GM19395 (cell line): ENCODE data around the gene IQGAP1.
"Not testable (repeated sequence)": the region's sequence is repeated elsewhere in the genome, so short reads cannot be mapped to it uniquely, and the experiment has no call there.

ENCODE experiments used
- ATAC-seq: cut with Tn5 transposase; IDR thresholded peaks from one replicate; pipeline ENCODE4 v1.9.1; 2021; ENCODE audit warnings: mild to moderate bottlenecking, moderate library complexity; ENCODE audit not compliant: unreplicated experiment

IQGAP1 gene

DNA sequence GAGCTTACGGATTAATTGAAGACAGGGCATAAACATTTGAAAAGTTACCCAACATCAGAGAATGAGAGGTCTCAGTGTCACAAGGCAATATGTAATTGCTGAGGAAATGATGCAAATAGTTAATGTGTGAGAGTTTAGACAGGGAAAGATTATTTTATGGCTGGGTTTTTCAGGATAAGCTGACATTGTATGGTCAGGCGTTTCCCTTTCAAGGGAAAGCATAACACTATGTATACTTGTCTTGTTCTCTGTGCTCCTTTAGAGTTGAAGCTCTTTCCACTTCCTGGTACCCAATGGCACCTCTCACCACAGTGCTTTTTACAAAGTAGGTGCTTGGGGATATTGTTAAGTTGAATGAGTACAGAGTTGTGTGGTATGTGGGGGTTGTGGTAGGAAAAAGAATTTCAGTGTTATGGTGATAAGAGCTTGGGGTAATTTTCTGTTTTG, 19.9 kb downstream of the IQGAP1 start:
- no peak for ATAC-seq

DNA sequence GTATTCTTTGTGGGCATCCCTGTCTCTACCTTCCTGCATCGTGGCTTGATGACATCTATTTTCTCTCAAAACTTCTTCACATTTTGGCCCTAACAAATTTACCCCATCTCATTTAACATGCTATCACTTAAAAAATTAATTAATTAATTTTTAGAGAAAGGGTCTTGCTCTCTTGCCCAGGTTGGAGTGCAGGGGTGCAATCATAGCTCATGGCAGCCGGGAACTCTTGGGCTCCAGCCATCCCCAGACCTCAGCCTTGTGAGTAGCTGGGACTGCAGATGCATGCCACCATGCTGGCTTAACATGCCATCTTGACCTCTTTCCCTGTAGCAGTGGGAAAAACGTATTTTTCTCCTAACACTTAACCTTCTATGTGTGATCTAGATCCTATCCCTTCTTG, 20.6 kb downstream of the IQGAP1 start:
- ATAC-seq: no peak

DNA sequence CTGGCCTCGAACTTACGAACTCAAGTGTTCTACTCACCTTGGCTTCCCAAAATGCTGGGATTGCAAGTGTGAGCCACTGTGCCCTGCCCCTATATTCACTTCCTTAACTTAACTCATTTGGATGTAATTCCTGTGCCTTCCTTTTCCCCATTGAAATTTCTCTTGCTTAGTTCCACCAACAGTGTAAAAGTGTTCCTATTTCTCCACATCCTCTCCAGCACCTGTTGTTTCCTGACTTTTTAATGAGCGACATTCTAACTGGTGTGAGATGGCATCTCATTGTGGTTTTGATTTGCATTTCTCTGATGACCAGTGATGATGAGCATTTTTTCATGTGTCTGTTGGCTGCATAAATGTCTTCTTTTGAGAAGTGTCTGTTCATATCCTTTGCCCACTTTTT, 21.5 kb downstream of the IQGAP1 start:
- ATAC-seq: not testable (repeated sequence)

DNA sequence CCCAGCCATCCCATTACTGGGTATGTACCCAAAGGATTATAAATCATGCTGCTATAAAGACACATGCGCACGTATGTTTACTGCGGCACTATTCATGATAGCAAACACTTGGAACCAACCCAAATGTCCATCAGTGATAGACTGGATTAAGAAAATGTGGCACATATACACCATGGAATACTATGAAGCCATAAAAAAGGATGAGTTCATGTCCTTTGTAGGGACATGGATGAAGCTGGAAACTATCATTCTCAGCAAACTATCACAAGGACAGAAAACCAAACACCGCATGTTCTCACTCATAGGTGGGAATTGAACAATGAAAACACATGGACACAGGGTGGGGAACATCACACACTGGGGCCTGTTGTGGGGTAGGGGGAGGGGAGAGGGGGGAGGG, 22.3 kb downstream of the IQGAP1 start:
- ATAC-seq: not testable (repeated sequence)

DNA sequence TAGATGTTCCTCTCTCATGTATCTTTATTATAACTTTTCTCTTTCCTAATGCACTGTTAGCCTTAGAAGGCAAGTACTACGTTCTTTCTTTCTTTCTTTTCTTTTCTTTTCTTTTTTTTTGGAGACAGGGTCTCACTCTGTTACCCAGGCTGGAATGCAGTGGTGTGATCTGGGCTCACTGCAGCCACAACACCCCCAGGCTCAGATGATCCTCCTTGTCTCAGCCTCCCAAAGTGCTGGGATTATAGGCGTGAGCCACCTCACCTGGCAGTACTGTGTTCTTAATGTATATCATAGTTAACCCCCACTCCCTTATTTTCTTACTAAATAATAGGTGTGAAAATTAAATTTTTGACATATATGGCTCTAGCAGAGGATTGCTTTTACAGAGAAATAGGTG, 23.1 kb downstream of the IQGAP1 start:
- ATAC-seq: no peak

DNA sequence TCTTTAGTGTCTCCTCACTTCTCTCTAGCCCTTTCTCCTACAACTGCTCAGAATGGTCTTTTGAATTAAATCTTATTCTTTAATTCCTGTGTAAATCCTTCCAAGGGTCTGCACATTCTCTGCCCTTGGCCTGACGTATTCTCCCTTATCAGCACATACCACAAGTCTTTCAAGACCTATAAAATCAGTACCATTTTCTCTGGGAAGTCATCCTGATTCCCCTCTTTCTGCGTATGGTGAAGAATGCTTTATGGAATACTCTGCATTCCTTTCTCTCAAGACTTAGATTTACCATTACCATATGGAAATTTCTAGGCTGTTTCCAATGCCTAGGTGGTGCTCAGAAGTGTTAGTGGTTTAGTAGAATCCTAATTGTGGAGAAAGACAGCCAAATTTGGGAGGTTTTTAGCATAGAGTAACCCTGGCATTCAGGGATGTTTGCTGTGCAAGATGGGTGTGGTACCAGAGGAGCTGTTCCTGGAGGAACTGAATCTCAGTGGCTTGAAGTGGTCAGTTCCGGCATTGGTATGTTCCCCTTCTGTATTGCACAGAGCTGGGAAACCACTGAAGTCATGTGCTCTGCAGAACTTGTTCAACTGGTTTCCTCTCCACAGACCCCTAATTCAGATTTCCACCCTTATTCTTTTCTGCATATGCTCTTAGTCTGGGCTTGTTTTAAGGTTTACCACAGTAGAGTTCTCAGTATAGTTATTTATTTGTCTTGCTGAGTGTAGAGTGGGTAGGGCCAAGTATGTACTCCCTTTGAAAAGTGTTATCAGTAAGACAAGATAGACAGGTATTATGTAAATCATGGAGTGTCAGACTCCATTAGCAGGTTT, 24.5 kb downstream of the IQGAP1 start:
- peak; percentile 92 for ATAC-seq

DNA sequence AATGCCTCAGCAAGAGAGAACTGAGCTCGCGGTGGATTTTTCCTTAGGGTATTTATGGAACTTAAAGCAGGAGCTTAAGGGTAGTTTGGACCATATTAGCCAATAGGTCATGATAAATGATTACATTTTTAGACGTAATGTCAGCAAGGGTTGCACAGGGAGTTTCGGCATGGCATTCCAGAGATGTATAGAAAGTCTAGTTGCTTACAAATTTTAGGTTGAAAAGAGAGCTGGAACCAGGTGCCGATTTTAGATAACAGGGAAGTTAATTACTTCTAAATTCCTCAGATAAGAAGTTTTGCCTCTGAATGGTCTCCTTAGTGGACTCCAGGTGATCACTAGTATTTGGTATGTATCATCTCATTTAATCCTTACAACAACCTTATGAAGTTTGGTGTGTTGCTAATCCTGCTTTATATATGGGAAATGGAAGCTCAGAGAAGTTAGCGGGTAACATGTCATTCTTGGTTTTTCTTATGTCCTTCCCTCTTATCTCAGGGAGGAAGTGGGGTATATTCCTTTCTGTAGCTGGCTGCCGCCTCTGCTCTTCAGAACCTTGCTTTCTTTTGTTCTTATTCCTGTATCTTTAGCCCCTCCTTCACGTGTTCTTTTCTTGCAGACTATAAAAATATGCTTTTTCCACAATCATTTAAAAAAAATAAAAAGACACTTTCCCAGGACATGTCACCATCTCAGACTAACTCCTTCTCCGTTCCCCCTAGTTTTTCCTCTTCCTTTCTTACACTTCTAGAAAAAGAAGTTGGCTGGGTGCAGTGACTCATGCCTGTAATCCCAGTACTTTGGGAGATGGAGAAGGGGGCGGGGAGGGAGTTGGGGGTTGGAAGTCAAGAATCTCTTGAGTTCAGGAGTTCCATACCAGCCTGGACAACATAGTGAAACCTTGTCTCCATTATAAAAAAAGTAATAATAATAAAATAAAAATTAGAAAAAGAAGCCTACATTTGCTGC, 25.7 kb downstream of the IQGAP1 start:
- no peak for ATAC-seq

DNA sequence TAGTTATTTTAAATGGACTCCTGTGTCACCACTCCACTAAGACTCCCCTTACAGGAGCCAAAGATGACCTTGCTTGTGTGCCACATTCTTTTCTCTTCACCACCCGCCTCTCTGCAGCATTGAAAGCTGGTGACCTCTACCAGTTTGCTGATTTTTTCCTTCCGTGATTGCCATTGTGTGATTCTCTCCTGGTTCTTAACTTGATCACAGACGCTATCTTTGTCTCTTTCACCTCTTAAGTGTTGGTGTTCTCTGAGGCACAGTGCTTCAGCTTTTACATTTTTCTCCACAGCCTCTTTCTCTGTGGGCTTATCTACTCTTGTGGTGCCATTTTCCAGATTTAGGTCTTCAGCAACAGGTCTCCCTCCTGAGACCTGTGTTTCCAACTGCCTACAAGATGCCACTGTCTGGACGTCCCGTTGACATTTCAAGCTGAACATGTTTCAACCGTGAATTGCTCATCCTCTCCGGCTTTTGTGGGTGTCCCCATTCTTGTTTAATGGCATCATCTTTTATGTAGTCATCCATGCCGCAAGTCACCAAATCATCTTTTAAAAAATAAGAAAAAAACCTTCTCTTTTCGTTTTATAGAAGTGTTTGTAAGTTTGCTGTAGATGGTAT, 26.5 kb downstream of the IQGAP1 start:
- ATAC-seq: no peak

DNA sequence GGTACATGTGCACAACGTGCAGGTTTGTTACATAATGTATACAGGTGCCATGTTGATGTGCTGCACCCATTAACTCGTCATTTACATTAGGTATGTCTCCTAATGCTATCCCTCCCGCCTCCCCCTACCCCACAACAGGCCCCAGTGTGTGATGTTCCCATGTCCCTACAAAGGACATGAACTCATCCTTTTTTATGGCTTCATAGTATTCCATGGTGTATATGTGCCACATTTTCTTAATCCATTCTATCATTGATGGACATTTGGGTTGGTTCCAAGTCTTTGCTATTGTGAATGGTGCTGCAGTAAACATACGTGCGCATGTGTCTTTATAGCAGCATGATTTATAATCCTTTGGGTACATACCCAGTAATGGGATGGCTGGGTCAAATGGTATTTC, 28.0 kb downstream of the IQGAP1 start:
- ATAC-seq: not testable (repeated sequence)

DNA sequence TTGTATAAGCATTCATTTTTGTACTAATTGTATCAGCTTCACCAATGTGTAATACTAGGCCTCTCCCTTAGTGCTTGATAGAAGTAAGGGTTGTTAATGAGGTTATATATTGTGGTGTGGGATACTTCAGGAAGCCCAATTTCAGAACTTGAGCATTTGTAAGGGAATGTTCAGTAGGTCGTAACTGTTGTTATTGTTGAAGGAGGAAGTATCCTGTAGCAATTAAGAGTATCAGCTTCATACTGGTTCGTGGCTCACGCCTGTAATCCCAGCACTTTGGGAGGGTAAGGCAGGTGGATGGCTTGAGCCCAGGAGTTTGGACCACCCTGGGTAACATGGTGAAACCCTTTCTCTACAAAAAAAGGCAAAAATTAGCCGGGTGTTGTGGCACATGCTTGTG, 30.6 kb downstream of the IQGAP1 start:
- ATAC-seq: no peak

DNA sequence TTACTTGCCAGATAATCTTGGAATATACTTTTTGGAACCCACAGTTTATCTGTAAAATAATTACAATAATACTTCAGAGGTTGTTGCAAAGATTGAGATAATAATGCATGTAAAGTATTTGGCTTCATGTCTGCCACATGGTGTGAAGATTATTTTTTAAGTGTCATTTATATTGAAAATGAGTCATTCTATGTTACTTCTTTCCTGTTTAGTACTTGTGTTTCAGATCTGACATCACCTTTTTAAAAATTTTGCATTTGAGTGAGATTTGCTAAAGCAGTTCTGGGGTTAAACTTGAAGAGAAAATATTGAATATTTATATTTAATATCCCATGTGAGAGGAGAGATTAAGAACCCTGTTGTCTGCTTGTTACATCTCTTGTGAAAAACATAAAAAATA, 31.2 kb downstream of the IQGAP1 start:
- peak; percentile 48 for ATAC-seq

DNA sequence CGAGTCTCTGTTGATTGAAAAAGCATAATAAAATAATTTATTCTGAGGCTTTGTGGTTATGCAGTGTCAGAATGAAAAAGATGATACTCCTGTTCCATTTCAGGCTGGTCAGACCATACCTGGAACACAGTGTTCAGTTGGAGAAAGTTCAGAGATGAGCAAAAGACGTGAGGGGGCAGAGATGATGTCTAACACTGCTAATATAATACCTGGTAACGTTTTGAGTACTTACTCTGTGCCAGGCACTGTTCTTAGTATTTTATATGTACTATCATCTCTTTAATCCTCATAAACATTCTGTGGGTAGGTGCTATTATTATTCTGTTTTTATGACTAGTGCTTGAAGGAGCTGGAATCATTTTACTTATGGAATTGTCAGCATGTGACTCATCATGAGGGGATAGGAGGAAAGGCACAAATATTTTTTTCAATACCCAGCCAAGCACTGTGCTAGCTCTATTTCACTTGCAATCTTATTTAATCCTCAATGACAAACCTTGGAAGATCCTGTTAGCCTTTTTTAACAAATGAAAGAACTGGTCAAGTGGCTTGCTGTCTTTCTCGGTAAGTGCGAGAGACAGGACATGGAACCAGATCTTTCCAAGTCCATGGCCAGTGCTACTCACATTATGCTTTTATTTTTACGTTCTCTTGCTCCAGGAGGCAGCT, 31.8 kb downstream of the IQGAP1 start:
- ATAC-seq: peak; percentile 66

DNA sequence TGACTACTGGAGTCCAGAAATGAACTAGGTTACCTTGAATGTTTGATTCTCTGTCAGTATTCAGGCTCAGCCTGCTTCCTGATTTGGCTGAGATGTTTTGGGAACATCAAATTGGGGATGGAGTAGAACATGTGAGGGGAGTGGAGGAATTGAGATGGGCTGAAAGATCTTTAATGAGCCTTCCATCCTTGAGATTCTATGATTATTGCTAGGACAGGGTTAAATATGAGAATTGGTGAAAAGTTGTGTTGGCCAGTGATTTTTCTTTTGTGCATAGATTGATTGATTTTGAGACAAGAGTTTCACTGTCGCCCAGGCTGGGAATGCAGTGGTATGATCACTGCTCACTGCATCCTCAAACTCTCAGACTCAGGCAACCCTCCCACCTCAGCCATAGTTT, 32.4 kb downstream of the IQGAP1 start:
- no peak for ATAC-seq

DNA sequence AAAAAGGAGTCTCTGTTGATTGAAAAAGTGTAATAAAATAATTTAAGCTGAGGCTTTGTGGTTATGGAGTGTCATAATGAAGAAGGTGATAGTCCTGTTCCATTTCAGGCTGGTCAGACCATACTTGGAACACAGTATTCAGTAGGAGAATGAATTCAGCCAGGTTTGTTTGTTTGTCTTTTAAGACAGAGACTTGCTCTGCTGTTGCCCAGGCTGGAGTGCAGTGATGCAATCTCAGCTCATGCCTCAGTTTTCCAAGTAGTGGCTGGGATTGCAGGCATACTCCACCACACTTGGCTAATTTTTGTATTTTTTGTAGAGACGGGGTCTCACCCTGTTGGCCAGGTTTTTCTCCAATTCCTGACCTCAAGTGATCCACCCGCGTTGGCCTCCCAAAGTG, 33.5 kb downstream of the IQGAP1 start:
- no peak for ATAC-seq

DNA sequence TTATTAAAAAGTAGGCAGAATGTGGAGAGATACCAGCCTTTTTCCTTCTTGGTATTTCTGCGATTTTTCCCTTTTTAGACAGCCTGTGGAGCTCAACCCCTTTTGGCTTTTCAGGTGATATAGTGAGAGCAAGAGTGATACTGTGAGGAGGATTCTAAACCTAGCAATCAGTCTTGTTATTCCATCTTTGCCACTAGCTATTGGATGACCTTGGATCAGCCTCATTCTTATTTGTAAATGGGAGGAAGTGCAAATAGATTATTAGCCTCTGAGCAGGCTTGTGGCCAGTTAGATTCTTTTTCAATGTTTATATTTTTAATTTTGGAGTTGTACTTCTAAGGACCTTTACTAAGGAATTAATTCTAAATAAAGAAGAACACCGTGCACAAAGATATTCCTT, 34.0 kb downstream of the IQGAP1 start:
- no peak for ATAC-seq

DNA sequence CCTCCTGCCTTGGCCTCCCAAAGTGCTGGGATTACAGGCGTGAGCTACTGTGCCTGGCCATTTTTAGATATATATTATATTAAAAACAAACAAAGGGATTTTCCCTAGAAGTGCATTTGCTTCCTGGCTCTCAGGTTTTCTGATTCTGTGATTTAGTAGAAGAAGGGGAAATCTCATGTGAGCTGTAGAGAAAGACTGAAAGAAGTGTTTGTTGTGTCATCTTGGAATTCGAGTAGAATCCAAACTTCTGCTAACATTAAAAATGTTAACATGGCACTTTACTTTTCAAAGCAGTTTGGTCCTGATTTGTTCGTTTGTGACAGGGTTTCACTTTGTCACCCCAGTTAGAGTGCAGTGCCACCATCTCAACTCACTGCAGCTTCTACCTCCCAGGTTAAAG, 34.9 kb downstream of the IQGAP1 start:
- ATAC-seq: no peak

DNA sequence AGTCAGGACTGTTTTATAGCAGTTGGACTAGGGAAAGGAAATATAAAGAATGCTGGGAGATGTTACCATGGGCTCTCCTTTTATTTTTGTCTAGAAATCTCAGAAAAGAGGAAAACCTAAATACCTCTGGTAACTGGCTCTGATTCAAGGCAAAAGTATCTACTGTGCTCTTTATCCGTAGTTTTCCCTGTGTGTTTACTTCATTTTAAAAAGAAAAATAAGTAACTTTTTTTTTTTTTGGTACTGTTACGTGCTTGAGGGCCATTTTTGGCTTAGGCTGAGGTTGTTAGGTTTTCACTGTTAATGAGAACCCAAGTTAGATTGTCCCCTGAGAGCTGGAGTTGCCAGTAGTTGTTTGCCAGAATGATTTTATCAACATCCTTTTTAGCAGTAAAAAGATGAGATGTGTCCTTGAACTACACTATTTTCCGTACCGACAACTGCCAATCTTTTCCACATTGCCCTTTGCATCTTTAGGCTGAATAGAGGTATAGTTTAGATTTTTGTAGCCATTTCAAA, 35.8 kb downstream of the IQGAP1 start:
- no peak for ATAC-seq

DNA sequence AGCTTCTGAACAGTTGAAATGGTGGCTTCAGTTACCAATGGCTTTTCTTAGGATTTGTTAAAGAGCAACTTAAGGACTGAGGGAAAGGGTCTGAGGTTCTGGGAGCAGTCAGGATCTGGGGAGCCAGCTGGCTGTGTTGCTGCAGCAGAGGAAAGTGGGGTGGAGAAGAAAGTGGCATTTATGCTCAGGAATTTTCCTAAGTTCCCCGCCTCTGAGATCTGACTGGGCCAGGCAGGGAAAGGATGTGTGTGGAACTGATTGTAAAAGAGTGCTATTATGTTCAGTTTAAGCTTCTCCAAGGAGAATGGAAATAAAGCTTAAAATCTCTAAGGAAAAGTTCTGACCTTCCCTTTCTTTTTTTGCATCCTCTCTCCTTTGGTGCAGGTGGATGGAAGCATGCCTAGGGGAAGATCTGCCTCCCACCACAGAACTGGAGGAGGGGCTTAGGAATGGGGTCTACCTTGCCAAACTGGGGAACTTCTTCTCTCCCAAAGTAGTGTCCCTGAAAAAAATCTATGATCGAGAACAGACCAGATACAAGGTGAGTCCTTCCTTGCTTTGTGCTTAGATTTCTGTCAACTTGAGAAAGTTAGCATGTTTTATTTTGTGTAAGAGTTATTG, 37.8 kb downstream of the IQGAP1 start:
- ATAC-seq: no peak

DNA sequence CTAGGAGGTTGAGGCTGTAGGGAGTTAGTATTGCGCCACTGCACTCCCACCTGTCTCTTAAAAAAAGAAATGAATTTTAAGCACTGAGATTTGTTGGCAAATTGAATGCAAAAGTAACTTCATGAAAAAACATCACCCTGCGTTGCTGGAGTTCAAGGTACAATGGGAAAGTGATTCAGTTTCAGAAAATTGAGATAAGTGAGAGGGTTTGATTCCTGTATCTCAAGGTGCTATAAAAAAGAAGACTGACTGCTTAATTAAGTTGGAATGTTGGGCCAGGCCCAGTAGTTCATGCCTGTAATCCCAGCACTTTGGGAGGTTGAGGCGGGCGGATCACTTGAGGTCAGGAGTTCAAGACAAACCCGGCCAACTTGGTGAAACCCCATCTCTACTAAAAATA, 39.1 kb downstream of the IQGAP1 start:
- ATAC-seq: no peak

DNA sequence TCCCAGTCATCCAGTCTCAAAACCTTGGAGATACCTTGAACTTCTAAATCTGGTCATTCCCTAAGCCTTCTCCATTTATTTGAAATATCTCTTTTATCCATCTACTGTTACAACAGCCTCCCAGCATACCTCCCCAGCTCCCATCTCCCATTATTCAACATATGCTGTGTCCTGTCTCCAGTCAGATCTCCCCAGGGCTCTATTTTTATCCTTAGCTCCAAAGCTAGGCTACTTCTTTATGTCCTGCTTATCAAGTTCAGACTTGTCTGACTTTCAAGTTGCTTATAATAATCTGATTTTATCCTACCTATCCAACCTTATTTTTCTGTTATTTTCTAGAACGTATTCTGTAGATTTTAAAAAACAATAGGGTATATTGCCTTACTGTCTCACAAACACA, 44.2 kb downstream of the IQGAP1 start:
- ATAC-seq: no peak
